HepG2 (cell line): ENCODE measurements around the gene SHISAL1. TPM values are rescaled to one million over a fixed set of nuclear protein-coding genes. Genes with fewer than 3 reads are reported as not detected.

Source experiments
- ATAC-seq: fragments of 200-7000 bp; cut with Tn5 transposase; 3 replicates; pipeline ENCODE4 v1.9.1; 2020; ENCODE audit warnings: mild to moderate bottlenecking, moderate library complexity
- BruUV-seq: library from RNA; stranded (reverse); fragments of 400-500 nt; replicated peaks from 2 replicates; lab custom pipeline; 2021; lab: Mats Ljungman, UMichigan
- CTCF ChIA-PET: fragments of 300-600 bp; formaldehyde crosslinking; extraction: SDS; loops from one replicate; lab custom pipeline; 2021; ENCODE audit warnings: low total read pairs, inconsistent platforms, low intra/inter-chr PET ratio; lab: Yijun Ruan, JAX
- POLR2A ChIA-PET: fragments of 350-600 bp; sonication (Branson Sonifier 250); formaldehyde crosslinking; loops from one replicate; lab custom pipeline; 2020; ENCODE audit warnings: antibody characterized with exemption, inconsistent platforms; lab: Yijun Ruan, JAX
- DNase-seq: peaks from one replicate; pipeline ENCODE4 v3.0.0-alpha.2; 2015; ENCODE audit warnings: low spot score
- FAIRE-seq: peaks from 3 replicates; lab custom pipeline; 2011; peaks lifted over from hg19 to GRCh38; lab: Jason Lieb, UNC
- H2AFZ ChIP-seq: one replicate; pipeline ENCODE4 v1.6.1; 2011; ENCODE audit warnings: low read length, inconsistent platforms
- H3K27ac ChIP-seq: fragments of 300-600 bp; 3 replicates; pipeline ENCODE4 v1.8.0; 2011; ENCODE audit warnings: mixed run types, mild to moderate bottlenecking, mixed read lengths, low read length, inconsistent platforms; ENCODE audit not compliant: insufficient read depth; ENCODE audit errors: extremely low read length
- H3K27me3 ChIP-seq, 2 experiments: fragments of 200-600 bp in 1 of 2; 2 replicates in 1 of 2; 3 replicates in 1 of 2; pipeline versions ENCODE4 v1.6.0 to v1.8.0; 2011; ENCODE audit warnings: low read length in 2 of 2, mild to moderate bottlenecking in 2 of 2, moderate library complexity in 2 of 2, inconsistent platforms in 1 of 2; ENCODE audit not compliant: insufficient read depth in 2 of 2, control insufficient read depth in 1 of 2
- H3K36me3 ChIP-seq, 2 experiments: fragments of 200-600 bp in 1 of 2; replicated peaks in 1 of 2; 2 replicates in 1 of 2; 3 replicates in 1 of 2; pipeline versions ENCODE4 v1.5.1 to v1.8.0; 2011; ENCODE audit warnings: low read length in 2 of 2, inconsistent platforms in 1 of 2; ENCODE audit not compliant: insufficient read depth in 2 of 2, control insufficient read depth in 1 of 2
- H3K4me1 ChIP-seq: 2 replicates; pipeline ENCODE4 v1.5.1; 2012; ENCODE audit warnings: low read length, inconsistent platforms; ENCODE audit not compliant: insufficient read depth
- H3K4me2 ChIP-seq: 2 replicates; pipeline ENCODE4 v1.6.0; 2011; ENCODE audit warnings: low read depth, low read length, inconsistent platforms
- H3K4me3 ChIP-seq, 3 experiments: fragments of 200-600 bp in 1 of 3; sonication (generic), shearing (Covaris generic) in 1 of 3; replicated peaks in 1 of 3; 2 replicates each; pipeline ENCODE4 v1.5.1; 2011 to 2016; ENCODE audit warnings: low read length in 3 of 3, inconsistent platforms in 2 of 3, low read depth in 2 of 3, mild to moderate bottlenecking in 2 of 3, control low read depth in 1 of 3, mixed read lengths in 1 of 3; ENCODE audit not compliant: insufficient read depth in 1 of 3
- H3K79me2 ChIP-seq: one replicate; pipeline ENCODE4 v1.6.1; 2011; ENCODE audit warnings: low read length, inconsistent platforms; ENCODE audit not compliant: insufficient read depth
- H3K9ac ChIP-seq: 2 replicates; pipeline ENCODE4 v1.6.0; 2011; ENCODE audit warnings: mild to moderate bottlenecking, low read depth, low read length, inconsistent platforms; ENCODE audit not compliant: insufficient read depth
- H3K9me3 ChIP-seq: 2 replicates; pipeline ENCODE4 v1.5.1; 2012; ENCODE audit warnings: mild to moderate bottlenecking, low read length
- H4K20me1 ChIP-seq: 2 replicates; pipeline ENCODE4 v1.6.0; 2011; ENCODE audit warnings: inconsistent platforms, mild to moderate bottlenecking, low read length, moderate library complexity; ENCODE audit not compliant: insufficient read depth
- ASH2L ChIP-seq: fragments of 300-600, 200-600 bp; sonication (generic); IDR thresholded peaks from 2 replicates; pipeline ENCODE4 v1.7.0; 2017; ENCODE audit warnings: low read depth, mild to moderate bottlenecking, moderate library complexity, mixed read lengths, low read length; ENCODE audit not compliant: insufficient read length
- ATAD3A ChIP-seq: sonication (generic); formaldehyde crosslinking; IDR thresholded peaks from 2 replicates; pipeline ENCODE4 v1.4.0; 2020; ENCODE audit warnings: missing genetic modification reagents
- E2F2 ChIP-seq: sonication (generic); formaldehyde crosslinking; IDR thresholded peaks from 2 replicates; pipeline ENCODE4 v1.4.0; 2020; ENCODE audit warnings: missing genetic modification reagents, borderline replicate concordance
- GABPA ChIP-seq, 2 experiments: IDR thresholded peaks; 2 replicates each; pipeline ENCODE4 v1.6.1; 2011 to 2016; ENCODE audit warnings: low read depth in 2 of 2, low read length in 1 of 2, missing biosample characterization in 1 of 2, missing genetic modification characterization in 1 of 2
- KLF15 ChIP-seq: sonication (generic); formaldehyde crosslinking; IDR thresholded peaks from 2 replicates; pipeline ENCODE4 v1.8.1; 2023; ENCODE audit warnings: borderline replicate concordance, mild to moderate bottlenecking, inconsistent platforms, missing genetic modification reagents, mixed read lengths
- MAX ChIP-seq: IDR thresholded peaks from 2 replicates; pipeline ENCODE4 v1.6.1; 2012; ENCODE audit warnings: inconsistent platforms
- MXD4 ChIP-seq: IDR thresholded peaks from 2 replicates; pipeline ENCODE4 v1.6.1; 2016; ENCODE audit warnings: mild to moderate bottlenecking, missing biosample characterization, missing genetic modification reagents
- PAF1 ChIP-seq: IDR thresholded peaks from 2 replicates; pipeline ENCODE4 v1.6.1; 2016; ENCODE audit warnings: missing genetic modification reagents, missing compliant biosample characterization
- RFXANK ChIP-seq: IDR thresholded peaks from 2 replicates; pipeline ENCODE4 v1.6.1; 2016
- SETDB1 ChIP-seq: sonication (generic); formaldehyde crosslinking; IDR thresholded peaks from 2 replicates; pipeline ENCODE4 v1.5.1; 2020; ENCODE audit warnings: missing genetic modification reagents, mild to moderate bottlenecking, borderline replicate concordance
- TARDBP ChIP-seq: sonication (generic); formaldehyde crosslinking; IDR thresholded peaks from 2 replicates; pipeline ENCODE4 v1.8.0; 2022; ENCODE audit warnings: mild to moderate bottlenecking, missing genetic modification reagents
- ZC3H13 ChIP-seq: sonication (generic); formaldehyde crosslinking; IDR thresholded peaks from 2 replicates; pipeline ENCODE4 v1.8.1; 2023; ENCODE audit warnings: mild to moderate bottlenecking, missing genetic modification reagents, moderate library complexity
- ZFP36 ChIP-seq: fragments of 150-350 bp; IDR thresholded peaks from 2 replicates; pipeline ENCODE4 v1.6.1; 2018; ENCODE audit warnings: borderline replicate concordance, low read length, low read depth; ENCODE audit not compliant: partially characterized antibody
- ZNF24 ChIP-seq: fragments of 450-650 bp; IDR thresholded peaks from 2 replicates; pipeline ENCODE4 v1.6.1; 2017; ENCODE audit warnings: antibody characterized with exemption, mild to moderate bottlenecking
- ZNF296 ChIP-seq: sonication (generic); formaldehyde crosslinking; conservative IDR thresholded peaks from 2 replicates; pipeline ENCODE4 v1.5.0; 2020; ENCODE audit warnings: mild to moderate bottlenecking, missing genetic modification reagents
- ZNF572 ChIP-seq: sonication (generic); formaldehyde crosslinking; IDR thresholded peaks from 2 replicates; pipeline ENCODE4 v1.5.1; 2020; ENCODE audit warnings: mild to moderate bottlenecking, missing genetic modification reagents
- ZNF609 ChIP-seq: sonication (generic); formaldehyde crosslinking; IDR thresholded peaks from 2 replicates; pipeline ENCODE4 v1.4.0; 2020; ENCODE audit warnings: mild to moderate bottlenecking, missing genetic modification reagents, borderline replicate concordance
- WGBS: methylation state at CpG from one replicate; pipeline ENCODE4 v1.1.6; 2017; ENCODE audit warnings: low lambda C conversion rate; 5-methylcytosine and 5-hydroxymethylcytosine counted together
- in situ Hi-C: cut with HindIII; loops from 2 replicates; pipeline ENCODE4 v1.10.0; 2017; ENCODE audit warnings: low pct_unique_long_range_greater_than_20kb; ENCODE audit not compliant: extremely low pct_ligation_motif_present
- intact Hi-C: fragments of 100-400 bp; cut with micrococcal nuclease; formaldehyde crosslinking; loops from one replicate; pipeline ENCODE4 v1.10.0; 2022; ENCODE audit not compliant: unreplicated experiment
- polyA plus RNA-seq, 8 experiments: library from polyadenylated mRNA; depleted of rRNA in 3 of 8; stranded (reverse) in 7 of 8; unstranded in 1 of 8; fragments of >200 nt; fragmentation: Illumina TruSeq in 4 of 8; extraction: Trizol in 4 of 8; gene quantifications; 2 replicates each; pipeline versions ENCODE4 v1.2.1 to v1.2.3, GENCODE V29; 2011 to 2016; ENCODE audit warnings: low read depth in 4 of 8, missing spikeins in 1 of 8, mixed read lengths in 1 of 8; ENCODE audit not compliant: insufficient read depth in 1 of 8
- total RNA-seq, 5 experiments: library from RNA; depleted of rRNA; stranded (reverse); fragments of >200 nt; fragmentation: Illumina TruSeq; extraction: Trizol; gene quantifications; 2 replicates each; pipeline ENCODE4 v1.2.3, GENCODE V29; 2016; ENCODE audit warnings: low read depth in 1 of 5
- TF ChIP-seq, protein P1 (sequence below): sonication (generic); formaldehyde crosslinking; IDR thresholded peaks from 2 replicates; pipeline ENCODE4 v1.4.0; 2020; ENCODE audit warnings: mild to moderate bottlenecking, missing genetic modification reagents

The SHISAL1 gene
- total and polyA plus RNA-seq, 2 of the 13 experiments (the other 11 are each of a cell fraction or from before 2014, with no cell fraction given) = not detected

DNA sequence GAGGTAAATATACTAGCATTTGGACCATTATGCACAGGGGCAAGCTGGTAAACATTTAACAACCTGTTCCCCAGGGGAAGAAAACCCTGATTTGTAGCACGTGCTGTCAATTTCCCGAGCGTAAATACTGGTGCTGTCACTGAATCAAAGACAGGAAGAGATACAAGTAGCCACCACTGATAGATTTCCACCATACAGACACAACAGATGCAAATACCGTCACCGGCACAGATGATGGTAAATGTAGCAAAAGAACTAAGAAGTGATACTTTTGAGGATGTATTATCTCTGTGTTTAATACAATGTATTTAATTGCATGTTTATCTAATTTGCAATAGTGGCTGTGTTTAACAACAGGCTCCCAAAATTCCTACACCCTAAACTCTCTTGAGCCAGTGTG, 39.6 kb downstream of the SHISAL1 start:
- POLR2A ChIA-PET = no interaction called here
- no TSS peak for BruUV-seq
- Histone ChIP-seq H3K4me2 (no peak overlapping the region), H3K9ac (no peak overlapping the region), H4K20me1 (no peaks in the 10 kb centered on the region), H3K4me1 (no peaks in the 10 kb centered on the region), H3K9me3 (no peaks in the 10 kb centered on the region), H3K27ac (no peak overlapping the region), H3K4me3 (no peak overlapping the region), H3K79me2 (no peaks in the 10 kb centered on the region), H2AFZ (no peak overlapping the region), H3K27me3 (peaks cover 5 to 38% of the 10 kb centered on the region in 2 experiments; a peak in 2 of 5 replicates), H3K36me3 (no peaks in the 10 kb centered on the region)
- FAIRE-seq = no peak
- TF ChIP-seq ZNF296 (no peak), ZFP36 (no peak), ATAD3A (CRISPR knock-in tag) (no peak), RFXANK (CRISPR knock-in tag) (no peak), ZNF24 (no peak), SETDB1 (no peak), MXD4 (CRISPR knock-in tag) (no peak), ZNF609 (no peak), KLF15 (CRISPR knock-in tag) (no peak), MAX (no peak), PAF1 (CRISPR knock-in tag) (no peak), ZNF572 (CRISPR knock-in tag) (no peak), GABPA (IDR thresholded peaks at IDR 0.05; ENCODE audit: low read depth, low read length) (no peak), GABPA (CRISPR knock-in tag; IDR thresholded peaks at IDR 0.05; ENCODE audit: low read depth) (no peak), E2F2 (CRISPR knock-in tag) (no peak), TARDBP (CRISPR knock-in tag) (no peak), ASH2L (no peak), ZC3H13 (no peak)
- TF ChIP-seq, protein P1, sequence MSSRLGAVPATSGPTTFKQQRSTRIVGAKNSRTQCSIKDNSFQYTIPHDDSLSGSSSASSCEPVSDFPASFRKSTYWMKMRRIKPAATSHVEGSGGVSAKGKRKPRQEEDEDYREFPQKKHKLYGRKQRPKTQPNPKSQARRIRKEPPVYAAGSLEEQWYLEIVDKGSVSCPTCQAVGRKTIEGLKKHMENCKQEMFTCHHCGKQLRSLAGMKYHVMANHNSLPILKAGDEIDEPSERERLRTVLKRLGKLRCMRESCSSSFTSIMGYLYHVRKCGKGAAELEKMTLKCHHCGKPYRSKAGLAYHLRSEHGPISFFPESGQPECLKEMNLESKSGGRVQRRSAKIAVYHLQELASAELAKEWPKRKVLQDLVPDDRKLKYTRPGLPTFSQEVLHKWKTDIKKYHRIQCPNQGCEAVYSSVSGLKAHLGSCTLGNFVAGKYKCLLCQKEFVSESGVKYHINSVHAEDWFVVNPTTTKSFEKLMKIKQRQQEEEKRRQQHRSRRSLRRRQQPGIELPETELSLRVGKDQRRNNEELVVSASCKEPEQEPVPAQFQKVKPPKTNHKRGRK (CRISPR knock-in tag) = no peak
- DNase-seq = no peak
- CTCF ChIA-PET = no interaction called here
- in situ Hi-C loops = no loop called here
- WGBS = 7% methylated on average over 5 of the region's 5 CpGs
- intact Hi-C loops = no loop called here
- no peak for ATAC-seq
